Loucy (cell line): ENCODE data around the gene NRDE2.
A peak's percentile ranks its signal among the peaks of the same experiment; 100 is the strongest.

Experiments used
- EZH2phosphoT487 ChIP-seq: fragments of 200-600 bp; IDR thresholded peaks from 2 replicates; pipeline ENCODE4 v1.6.1; 2018; ENCODE audit warnings: antibody characterized with exemption, mild to moderate bottlenecking, moderate library complexity, borderline replicate concordance
- TF ChIP-seq, protein P1 (sequence below): fragments of 200-600 bp; sonication (generic); conservative IDR thresholded peaks from 2 replicates; pipeline ENCODE4 v1.5.1; 2014; ENCODE audit warnings: mild to moderate bottlenecking, antibody characterized with exemption, low read length

DNA sequence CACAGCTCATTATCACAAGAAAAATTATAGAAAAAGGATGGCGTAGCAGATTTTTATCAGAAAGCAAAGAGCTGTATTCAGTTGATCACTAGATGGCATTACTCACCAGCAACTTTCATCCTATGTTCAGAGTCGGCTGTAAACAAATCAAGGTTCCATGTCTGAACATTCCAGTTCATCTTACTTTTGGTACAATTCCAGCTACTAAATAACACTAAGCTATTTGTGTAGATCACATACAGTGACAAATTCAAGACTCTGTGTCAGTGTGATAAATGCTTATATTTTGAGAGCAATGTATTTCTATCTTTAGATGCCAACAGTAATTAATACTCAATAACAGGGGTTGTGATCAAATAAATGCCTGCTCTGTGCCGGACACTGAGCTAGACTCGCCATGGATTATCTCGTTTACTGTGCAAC lies 30.1 kb downstream of the NRDE2 start:
- TF ChIP-seq, protein P1, sequence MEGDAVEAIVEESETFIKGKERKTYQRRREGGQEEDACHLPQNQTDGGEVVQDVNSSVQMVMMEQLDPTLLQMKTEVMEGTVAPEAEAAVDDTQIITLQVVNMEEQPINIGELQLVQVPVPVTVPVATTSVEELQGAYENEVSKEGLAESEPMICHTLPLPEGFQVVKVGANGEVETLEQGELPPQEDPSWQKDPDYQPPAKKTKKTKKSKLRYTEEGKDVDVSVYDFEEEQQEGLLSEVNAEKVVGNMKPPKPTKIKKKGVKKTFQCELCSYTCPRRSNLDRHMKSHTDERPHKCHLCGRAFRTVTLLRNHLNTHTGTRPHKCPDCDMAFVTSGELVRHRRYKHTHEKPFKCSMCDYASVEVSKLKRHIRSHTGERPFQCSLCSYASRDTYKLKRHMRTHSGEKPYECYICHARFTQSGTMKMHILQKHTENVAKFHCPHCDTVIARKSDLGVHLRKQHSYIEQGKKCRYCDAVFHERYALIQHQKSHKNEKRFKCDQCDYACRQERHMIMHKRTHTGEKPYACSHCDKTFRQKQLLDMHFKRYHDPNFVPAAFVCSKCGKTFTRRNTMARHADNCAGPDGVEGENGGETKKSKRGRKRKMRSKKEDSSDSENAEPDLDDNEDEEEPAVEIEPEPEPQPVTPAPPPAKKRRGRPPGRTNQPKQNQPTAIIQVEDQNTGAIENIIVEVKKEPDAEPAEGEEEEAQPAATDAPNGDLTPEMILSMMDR: peak; percentile 56
- TF ChIP-seq EZH2phosphoT487: no peak
